ENCODE data around the gene IGF1R.

The IGF1R gene

DNA sequence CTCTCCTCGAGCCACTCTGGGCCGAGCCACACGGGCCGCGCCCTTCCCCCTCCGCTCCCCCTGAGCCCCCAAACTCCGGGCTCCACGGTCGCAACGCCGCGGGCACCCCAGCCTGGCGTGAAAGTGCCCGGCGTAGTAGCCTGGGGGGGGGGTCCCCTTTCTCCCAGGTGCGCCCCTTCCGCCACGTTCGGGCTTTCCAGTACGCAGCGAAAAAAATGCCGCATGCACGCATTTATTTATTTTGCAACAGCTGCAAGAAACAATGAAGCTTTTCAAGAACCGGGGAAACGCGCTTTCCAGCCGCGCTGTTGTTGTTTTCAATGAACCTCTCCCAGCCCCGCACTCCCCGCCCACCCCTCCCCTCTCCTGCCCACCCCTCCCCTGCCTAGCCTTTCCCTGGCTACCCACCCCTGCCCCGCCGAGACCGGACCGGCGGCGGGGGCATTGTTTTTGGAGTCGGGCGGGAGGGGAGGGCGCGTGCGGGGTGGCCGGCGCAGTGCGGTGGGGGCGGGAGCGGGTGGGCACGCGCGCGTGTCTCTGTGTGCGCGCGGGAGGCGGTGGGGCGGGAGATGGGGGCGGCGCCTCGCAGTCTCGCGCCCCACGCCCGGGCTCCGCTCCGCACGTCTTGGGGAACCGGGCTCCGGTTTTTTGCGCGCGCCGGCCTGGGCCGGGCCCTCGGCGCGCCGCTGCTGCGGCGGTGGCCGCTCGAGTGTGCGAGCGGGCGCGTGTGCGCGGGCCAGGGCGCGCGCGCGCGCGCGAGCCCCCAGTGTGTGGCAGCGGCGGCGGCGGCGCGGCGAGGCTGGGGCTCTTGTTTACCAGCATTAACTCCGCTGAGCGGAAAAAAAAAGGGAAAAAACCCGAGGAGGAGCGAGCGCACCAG lies at the start of gene IGF1R:
Gene IGF1R (plus strand): TSS at position 766 of the 880 bp plus-strand sequence. CDS start 1,043 bp downstream, outside the sequence.
- TF ChIP-seq, protein P1, sequence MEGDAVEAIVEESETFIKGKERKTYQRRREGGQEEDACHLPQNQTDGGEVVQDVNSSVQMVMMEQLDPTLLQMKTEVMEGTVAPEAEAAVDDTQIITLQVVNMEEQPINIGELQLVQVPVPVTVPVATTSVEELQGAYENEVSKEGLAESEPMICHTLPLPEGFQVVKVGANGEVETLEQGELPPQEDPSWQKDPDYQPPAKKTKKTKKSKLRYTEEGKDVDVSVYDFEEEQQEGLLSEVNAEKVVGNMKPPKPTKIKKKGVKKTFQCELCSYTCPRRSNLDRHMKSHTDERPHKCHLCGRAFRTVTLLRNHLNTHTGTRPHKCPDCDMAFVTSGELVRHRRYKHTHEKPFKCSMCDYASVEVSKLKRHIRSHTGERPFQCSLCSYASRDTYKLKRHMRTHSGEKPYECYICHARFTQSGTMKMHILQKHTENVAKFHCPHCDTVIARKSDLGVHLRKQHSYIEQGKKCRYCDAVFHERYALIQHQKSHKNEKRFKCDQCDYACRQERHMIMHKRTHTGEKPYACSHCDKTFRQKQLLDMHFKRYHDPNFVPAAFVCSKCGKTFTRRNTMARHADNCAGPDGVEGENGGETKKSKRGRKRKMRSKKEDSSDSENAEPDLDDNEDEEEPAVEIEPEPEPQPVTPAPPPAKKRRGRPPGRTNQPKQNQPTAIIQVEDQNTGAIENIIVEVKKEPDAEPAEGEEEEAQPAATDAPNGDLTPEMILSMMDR (IDR thresholded peaks at IDR 0.05; ENCODE audit: low read depth, low read length): no peak
- peak; percentile 90 for DNase-seq (ENCODE audit: low read depth, low spot score)
- in situ Hi-C loops (cut with HindIII; ENCODE audit: low sequenced_read_pairs): no loop called here
- H3K4me3 ChIP-seq (ENCODE audit: low read depth, low read length): peak within 1 kb of the TSS; percentile 85

DNA sequence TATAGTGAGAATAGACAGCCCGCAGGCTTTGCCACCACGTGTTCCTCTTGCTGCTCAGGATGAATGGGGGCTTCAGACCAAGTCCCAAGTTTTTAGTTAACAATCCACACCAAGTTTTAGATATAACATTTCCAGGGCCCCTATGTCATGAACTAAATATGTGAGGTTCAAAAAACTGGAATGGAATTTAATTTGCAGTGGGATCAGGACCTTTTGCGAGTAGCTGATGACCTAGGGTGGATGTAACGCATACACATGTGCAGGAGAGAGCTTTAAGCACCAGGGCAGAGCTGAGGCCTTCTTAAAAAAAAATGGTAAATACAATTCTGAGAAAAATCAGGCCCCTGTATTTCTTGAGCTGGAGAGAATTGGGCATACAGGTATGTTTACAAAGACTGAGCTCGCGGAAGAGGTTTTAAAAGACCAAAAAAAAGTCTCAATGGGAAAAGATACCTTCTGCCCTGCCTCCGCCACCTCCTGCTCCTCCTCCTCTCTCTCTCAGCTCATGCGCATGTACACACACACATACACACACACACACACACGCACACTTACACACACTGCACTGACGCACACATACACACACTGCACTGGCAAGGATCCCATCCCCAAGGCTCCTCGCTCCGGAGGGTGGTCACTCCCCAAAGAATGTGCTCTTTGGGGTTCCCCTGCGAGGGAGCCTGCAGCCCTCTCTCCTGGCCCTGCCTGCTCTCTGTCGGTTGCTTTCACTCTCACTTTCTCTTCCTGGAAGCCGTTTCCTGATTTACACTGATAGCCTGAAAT lies 48.2 kb upstream of the IGF1R start:
- in situ Hi-C loops (cut with HindIII; ENCODE audit: low sequenced_read_pairs): no loop called here
- TF ChIP-seq, protein P1 (IDR thresholded peaks at IDR 0.05; ENCODE audit: low read depth, low read length): no peak
- peak; percentile 48 for DNase-seq (ENCODE audit: low read depth, low spot score)
- H3K4me3 ChIP-seq (ENCODE audit: low read depth, low read length): peak overlapping the region; percentile 41

DNA sequence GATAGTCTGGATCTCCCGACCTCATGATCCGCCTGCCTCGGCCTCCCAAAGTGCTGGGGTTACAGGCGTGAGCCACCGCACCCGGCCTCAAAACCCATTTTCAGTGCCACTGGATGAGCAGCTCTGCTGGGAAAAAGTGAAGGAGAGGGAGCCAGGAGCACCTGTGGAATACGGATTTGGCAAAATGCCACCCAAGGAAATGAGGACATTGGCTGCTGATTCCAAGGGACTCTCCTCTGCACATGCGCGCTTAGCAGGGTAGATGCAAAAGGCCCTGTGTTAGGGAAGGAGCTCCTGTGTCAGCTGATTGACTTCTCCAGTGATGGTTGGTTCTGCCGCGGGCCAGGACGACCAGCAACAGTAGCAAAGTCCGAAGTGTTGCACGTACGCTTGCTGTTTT lies 43.4 kb upstream of the IGF1R start:
- TF ChIP-seq, protein P1 (IDR thresholded peaks at IDR 0.05; ENCODE audit: low read depth, low read length): no peak

DNA sequence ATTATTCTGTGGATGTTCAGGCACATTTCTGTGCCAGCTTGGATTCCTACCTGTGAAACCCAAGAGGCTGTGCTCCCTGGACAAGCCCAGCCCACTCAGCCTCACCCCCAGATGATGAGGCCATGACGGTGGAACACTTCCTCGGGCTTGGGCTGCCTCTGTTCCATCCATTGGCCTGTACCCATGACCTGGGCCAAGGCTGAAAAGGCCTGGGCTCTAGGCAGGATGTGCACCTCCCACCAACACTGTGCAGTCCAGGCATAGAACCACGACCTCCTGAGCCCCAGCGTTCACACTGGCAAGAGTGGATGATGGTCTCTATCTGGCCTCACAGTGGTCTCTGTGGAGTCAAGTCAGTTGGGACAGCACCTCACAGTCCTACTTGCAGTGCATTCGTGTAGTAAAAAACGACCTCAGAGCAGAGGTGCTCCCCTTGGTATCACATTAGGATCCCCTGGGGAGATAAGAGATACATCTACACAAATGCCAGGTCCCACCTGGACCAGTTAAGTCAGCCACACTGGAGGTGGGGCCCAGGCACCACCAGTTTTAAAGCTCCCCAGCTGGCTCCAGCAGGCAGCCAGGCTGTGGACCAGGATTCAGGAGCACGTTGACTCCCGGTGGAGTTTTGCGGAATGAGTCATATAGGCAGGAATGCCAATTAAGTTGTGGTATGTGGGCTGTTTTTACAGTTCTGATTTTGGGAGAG lies 39.0 kb upstream of the IGF1R start:
- TF ChIP-seq, protein P1 (IDR thresholded peaks at IDR 0.05; ENCODE audit: low read depth, low read length): no peak
- in situ Hi-C loops (cut with HindIII; ENCODE audit: low sequenced_read_pairs): no loop called here
- peak; percentile 49 for DNase-seq (ENCODE audit: low read depth, low spot score)
- H3K4me3 ChIP-seq (ENCODE audit: low read depth, low read length): no peak overlapping the region

More for the DNA sequence above, 43.4 kb upstream of the IGF1R start:
- in situ Hi-C loops (cut with HindIII; ENCODE audit: low sequenced_read_pairs): no loop called here
- no peak overlapping the region for H3K4me3 ChIP-seq (ENCODE audit: low read depth, low read length)
- no peak for DNase-seq (ENCODE audit: low read depth, low spot score)

DNA sequence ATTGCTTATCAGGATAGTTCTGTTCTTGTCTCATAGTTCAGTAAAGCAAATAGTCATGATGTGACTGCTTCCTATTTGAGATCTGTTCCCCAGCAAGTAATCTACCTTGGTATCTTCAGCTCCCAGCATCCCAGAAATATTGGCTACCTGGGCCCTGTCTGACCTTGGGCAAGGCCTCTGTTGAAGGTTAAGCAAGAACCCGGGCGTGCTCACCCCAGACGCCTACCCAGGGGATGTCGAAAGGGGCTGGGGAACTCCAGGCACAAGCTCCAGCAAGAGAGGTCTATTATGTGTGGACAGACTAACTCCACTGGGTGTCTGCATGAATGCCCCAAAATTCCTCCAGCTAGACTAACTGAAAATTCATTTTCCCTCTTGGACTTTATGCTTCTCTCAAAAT lies 37.3 kb upstream of the IGF1R start:
- DNase-seq (ENCODE audit: low read depth, low spot score): no peak
- in situ Hi-C loops (cut with HindIII; ENCODE audit: low sequenced_read_pairs): no loop called here
- no peak overlapping the region for H3K4me3 ChIP-seq (ENCODE audit: low read depth, low read length)
- TF ChIP-seq, protein P1 (IDR thresholded peaks at IDR 0.05; ENCODE audit: low read depth, low read length): no peak

DNA sequence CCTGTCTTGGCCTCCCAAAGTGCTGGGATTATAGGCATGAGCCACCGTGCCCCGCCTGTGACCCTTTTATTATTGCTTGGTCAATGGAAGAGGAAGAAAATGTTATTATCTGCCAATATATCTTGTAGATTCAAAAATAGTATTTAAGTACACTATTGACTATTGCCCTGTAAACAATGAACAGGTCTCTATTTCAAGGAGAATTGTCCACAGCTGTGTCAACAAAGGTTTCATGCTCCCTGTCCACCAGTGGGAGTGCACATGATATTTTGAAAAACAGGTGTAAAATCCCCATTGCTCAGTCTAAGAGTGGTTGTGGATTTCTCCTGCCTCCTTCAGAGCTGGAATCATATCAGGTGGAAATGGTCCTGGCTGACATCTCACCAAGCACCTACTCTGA lies 36.5 kb upstream of the IGF1R start:
- no peak overlapping the region for H3K4me3 ChIP-seq (ENCODE audit: low read depth, low read length)
- in situ Hi-C loops (cut with HindIII; ENCODE audit: low sequenced_read_pairs): no loop called here
- TF ChIP-seq, protein P1 (IDR thresholded peaks at IDR 0.05; ENCODE audit: low read depth, low read length): no peak
- DNase-seq (ENCODE audit: low read depth, low spot score): no peak
